Trophoblast cell (in vitro differentiated cells and primary cell): ENCODE measurements around the gene MYCL.

Experiments
- DNase-seq, 2 donors: peaks; one replicate each; pipeline ENCODE4 v3.0.0-alpha.2; 2016
- H2AFZ ChIP-seq: 2 replicates; pipeline ENCODE4 v1.6.1; 2013; ENCODE audit warnings: low read length, moderate library complexity, mild to moderate bottlenecking; ENCODE audit not compliant: insufficient read depth, poor library complexity
- H2AK5ac ChIP-seq: 2 replicates; pipeline ENCODE4 v1.6.1; 2013; ENCODE audit warnings: mild to moderate bottlenecking, low read length
- H2BK120ac ChIP-seq: 2 replicates; pipeline ENCODE4 v1.6.1; 2013; ENCODE audit warnings: low read length, mild to moderate bottlenecking, moderate library complexity; ENCODE audit not compliant: insufficient read depth, poor library complexity
- H2BK12ac ChIP-seq: 2 replicates; pipeline ENCODE4 v1.6.1; 2013; ENCODE audit warnings: mild to moderate bottlenecking, low read length, moderate library complexity
- H2BK5ac ChIP-seq: 2 replicates; pipeline ENCODE4 v1.6.1; 2013; ENCODE audit warnings: low read length, low read depth, moderate library complexity, mild to moderate bottlenecking; ENCODE audit not compliant: poor library complexity
- H3K14ac ChIP-seq: 2 replicates; pipeline ENCODE4 v1.6.1; 2013; ENCODE audit warnings: mild to moderate bottlenecking, low read length
- H3K18ac ChIP-seq: 2 replicates; pipeline ENCODE4 v1.6.1; 2013; ENCODE audit warnings: mild to moderate bottlenecking, low read length
- H3K23ac ChIP-seq: 2 replicates; pipeline ENCODE4 v1.6.1; 2013; ENCODE audit warnings: low read length
- H3K27ac ChIP-seq: 2 replicates; pipeline ENCODE4 v1.5.1; 2013; ENCODE audit warnings: low read depth, mild to moderate bottlenecking, inconsistent platforms, low read length, moderate library complexity
- H3K27me3 ChIP-seq: 2 replicates; pipeline ENCODE4 v1.6.1; 2013; ENCODE audit warnings: inconsistent platforms, mild to moderate bottlenecking, low read length, moderate library complexity; ENCODE audit not compliant: insufficient read depth
- H3K36me3 ChIP-seq, 2 experiments: 1 replicate in 1 of 2; 2 replicates in 1 of 2; pipeline ENCODE4 v1.6.1; 2013; ENCODE audit warnings: low read length in 2 of 2, mild to moderate bottlenecking in 2 of 2, moderate library complexity in 1 of 2; ENCODE audit not compliant: insufficient read depth in 2 of 2, control insufficient read depth in 1 of 2
- H3K4ac ChIP-seq: 2 replicates; pipeline ENCODE4 v1.6.1; 2013; ENCODE audit warnings: low read depth, mild to moderate bottlenecking, low read length, moderate library complexity
- H3K4me1 ChIP-seq, 2 experiments: 1 replicate in 1 of 2; 2 replicates in 1 of 2; pipeline ENCODE4 v1.6.1; 2013; ENCODE audit warnings: low read length in 2 of 2, mild to moderate bottlenecking in 2 of 2, moderate library complexity in 1 of 2; ENCODE audit not compliant: insufficient read depth in 2 of 2, control insufficient read depth in 1 of 2
- H3K4me2 ChIP-seq: 2 replicates; pipeline ENCODE4 v1.6.1; 2013; ENCODE audit warnings: inconsistent platforms, mild to moderate bottlenecking, low read length, moderate library complexity
- H3K4me3 ChIP-seq: 2 replicates; pipeline ENCODE4 v1.5.1; 2013; ENCODE audit warnings: mild to moderate bottlenecking, low read depth, low read length, inconsistent platforms
- H3K79me1 ChIP-seq: one replicate; pipeline ENCODE4 v1.6.1; 2013; ENCODE audit warnings: low read length
- H3K79me2 ChIP-seq: 2 replicates; pipeline ENCODE4 v1.6.1; 2013; ENCODE audit warnings: low read length, mild to moderate bottlenecking; ENCODE audit not compliant: control insufficient read depth, insufficient read depth, poor library complexity
- H3K9ac ChIP-seq: 2 replicates; pipeline ENCODE4 v1.6.1; 2013; ENCODE audit warnings: mild to moderate bottlenecking, low read length
- H3K9me3 ChIP-seq: 2 replicates; pipeline ENCODE4 v1.6.1; 2013; ENCODE audit warnings: low read depth, mild to moderate bottlenecking, control low read depth, inconsistent platforms, low read length; ENCODE audit not compliant: insufficient read depth
- H4K12ac ChIP-seq: 2 replicates; pipeline ENCODE4 v1.6.1; 2013; ENCODE audit warnings: low read depth, mild to moderate bottlenecking, low read length, moderate library complexity
- H4K8ac ChIP-seq: 2 replicates; pipeline ENCODE4 v1.6.1; 2013; ENCODE audit warnings: low read depth, mild to moderate bottlenecking, low read length, moderate library complexity
- H4K91ac ChIP-seq: one replicate; pipeline ENCODE4 v1.6.1; 2013; ENCODE audit warnings: low read depth, mild to moderate bottlenecking, low read length, moderate library complexity
- WGBS: extraction: QIAGEN DNeasy Blood & Tissue Kit; methylation state at CpG from one replicate; pipeline ENCODE4 v1.1.7; 2013; ENCODE audit warnings: missing lambda C conversion rate; ENCODE audit not compliant: insufficient read length, insufficient coverage; ENCODE audit errors: extremely low coverage; 5-methylcytosine and 5-hydroxymethylcytosine counted together

Gene MYCL

DNA sequence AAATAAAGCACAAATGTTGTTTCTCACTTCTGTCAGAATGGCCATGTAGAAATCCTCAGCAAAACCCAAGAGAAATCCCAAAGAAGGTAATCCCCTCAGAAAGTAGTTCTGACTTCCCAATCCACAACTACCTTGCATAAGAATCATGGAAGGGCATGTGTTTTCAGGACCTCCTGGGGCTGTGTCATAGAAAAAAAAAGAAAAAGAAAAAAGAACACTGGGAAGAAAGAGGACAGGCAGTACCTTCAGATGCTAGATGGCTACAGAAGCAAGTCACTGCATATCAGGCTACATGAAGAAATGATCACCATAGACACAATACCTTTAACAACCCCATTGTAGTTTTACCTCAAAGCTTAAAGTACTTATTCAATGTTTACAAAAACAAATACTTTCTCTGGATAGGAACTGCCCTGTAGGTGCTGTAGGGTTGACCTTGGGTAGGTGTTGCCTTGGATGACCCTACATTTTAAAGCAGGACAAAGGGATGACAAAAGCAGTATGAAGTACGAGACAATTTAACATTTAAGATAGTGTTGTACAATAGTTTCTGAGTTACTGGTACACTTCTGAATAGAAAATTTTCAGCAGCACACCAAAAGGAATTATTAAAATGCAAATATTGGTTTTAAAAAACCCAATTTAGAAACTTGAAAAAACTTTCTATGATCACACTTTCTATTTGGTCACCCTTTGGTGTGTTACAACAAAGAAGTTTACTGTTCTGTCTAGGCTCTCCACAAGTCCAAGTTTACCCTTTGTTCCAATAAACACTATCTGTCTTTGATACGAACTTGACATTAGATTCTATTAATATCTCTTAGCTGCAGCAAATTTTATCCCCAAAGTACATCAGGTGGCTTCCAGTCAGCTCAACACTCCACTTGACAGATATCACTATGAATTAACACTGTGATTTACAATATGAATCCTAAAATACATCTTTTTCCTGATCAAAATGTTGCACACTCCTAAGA is 23.4 kb downstream of the MYCL start:
- no peak for DNase-seq
- H3K79me1 ChIP-seq = peaks cover 4% of the 10 kb centered on the region
- H3K9ac ChIP-seq = no peak overlapping the region
- no peaks in the 10 kb centered on the region for H3K27me3 ChIP-seq
- WGBS = no CpG with 5 or more reads among the region's 2 CpGs
- no peak overlapping the region for H2BK5ac ChIP-seq
- H3K18ac ChIP-seq = no peak overlapping the region
- H4K8ac ChIP-seq = no peak overlapping the region
- no peak overlapping the region for H2AK5ac ChIP-seq
- H3K4ac ChIP-seq = no peak overlapping the region
- no peak overlapping the region for H3K4me3 ChIP-seq
- H3K9me3 ChIP-seq = no peaks in the 10 kb centered on the region
- peaks cover 5% of the 10 kb centered on the region for H3K79me2 ChIP-seq
- H3K23ac ChIP-seq = no peak overlapping the region
- H3K36me3 ChIP-seq = no peaks in the 10 kb centered on the region
- no peak overlapping the region for H3K14ac ChIP-seq
- H4K91ac ChIP-seq = no peak overlapping the region
- H3K4me1 ChIP-seq = peaks cover 0 to 8% of the 10 kb centered on the region in 2 experiments
- H2BK12ac ChIP-seq = no peak overlapping the region
- H2AFZ ChIP-seq = no peak overlapping the region
- H4K12ac ChIP-seq = no peak overlapping the region
- no peak overlapping the region for H2BK120ac ChIP-seq
- H3K27ac ChIP-seq = no peak overlapping the region
- no peak overlapping the region for H3K4me2 ChIP-seq

DNA sequence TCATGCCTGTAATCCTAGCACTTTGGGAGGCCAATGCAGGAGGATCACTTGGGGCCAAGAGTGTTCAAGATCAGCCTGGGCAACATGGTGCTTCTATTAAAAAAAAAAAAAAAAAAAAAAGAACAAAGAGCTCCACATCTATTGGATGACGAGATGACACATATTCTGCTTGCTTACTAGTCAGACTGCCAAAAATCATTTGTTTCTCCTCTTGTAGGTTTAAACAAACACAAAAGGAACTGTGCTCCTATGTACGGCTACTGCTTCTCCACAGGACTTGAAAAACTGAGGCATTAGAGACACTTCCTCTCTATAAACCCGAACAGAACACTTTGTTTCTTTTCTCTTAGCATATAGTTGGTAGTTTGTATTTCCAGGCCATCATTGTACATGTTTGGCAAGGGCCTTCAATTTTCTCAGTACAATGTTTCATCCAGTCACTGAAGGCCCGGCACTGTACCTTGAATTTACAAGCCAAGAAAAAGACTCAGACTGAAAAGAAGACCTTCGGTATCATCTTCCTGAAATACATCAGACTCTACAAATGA is 24.4 kb downstream of the MYCL start:
- H4K8ac ChIP-seq = no peak overlapping the region
- no peak overlapping the region for H2BK5ac ChIP-seq
- no peak overlapping the region for H2BK12ac ChIP-seq
- no peak overlapping the region for H4K12ac ChIP-seq
- DNase-seq = no peak
- H3K9me3 ChIP-seq = no peaks in the 10 kb centered on the region
- peaks cover 0 to 5% of the 10 kb centered on the region in 2 experiments for H3K4me1 ChIP-seq
- no peak overlapping the region for H3K4me2 ChIP-seq
- H3K36me3 ChIP-seq = no peaks in the 10 kb centered on the region
- no peak overlapping the region for H4K91ac ChIP-seq
- H3K4me3 ChIP-seq = no peak overlapping the region
- no peaks in the 10 kb centered on the region for H3K27me3 ChIP-seq
- H2AK5ac ChIP-seq = no peak overlapping the region
- WGBS = no CpG with 5 or more reads among the region's 5 CpGs
- H2AFZ ChIP-seq = no peak overlapping the region
- no peak overlapping the region for H3K18ac ChIP-seq
- H3K4ac ChIP-seq = no peak overlapping the region
- H3K14ac ChIP-seq = no peak overlapping the region
- H3K9ac ChIP-seq = no peak overlapping the region
- no peaks in the 10 kb centered on the region for H3K79me1 ChIP-seq
- no peak overlapping the region for H3K27ac ChIP-seq
- H3K79me2 ChIP-seq = no peaks in the 10 kb centered on the region
- H3K23ac ChIP-seq = no peak overlapping the region
- H2BK120ac ChIP-seq = no peak overlapping the region

DNA sequence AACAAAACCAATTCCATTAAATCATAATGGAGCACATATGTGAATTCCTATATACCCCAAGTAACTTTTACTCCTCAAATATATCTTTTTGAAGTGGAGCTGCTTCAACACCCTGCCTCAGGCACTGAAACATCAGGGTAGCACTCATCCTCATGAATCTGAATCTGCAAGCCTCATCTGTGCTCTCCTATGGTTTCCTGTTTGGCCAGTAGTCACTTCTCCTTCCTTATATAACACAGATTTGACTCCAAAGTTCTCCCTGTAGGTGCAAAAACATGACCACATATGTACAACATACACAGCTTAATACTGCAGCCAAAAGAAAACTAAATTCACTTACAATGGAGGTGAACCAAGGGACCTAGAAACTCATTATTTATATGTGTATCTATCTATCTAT is 25.6 kb downstream of the MYCL start:
- H3K4ac ChIP-seq = no peak overlapping the region
- H4K12ac ChIP-seq = no peak overlapping the region
- no peak overlapping the region for H2BK120ac ChIP-seq
- H4K91ac ChIP-seq = no peak overlapping the region
- H3K14ac ChIP-seq = no peak overlapping the region
- H3K27me3 ChIP-seq = no peaks in the 10 kb centered on the region
- no peak overlapping the region for H2AK5ac ChIP-seq
- DNase-seq = no peak
- no peak overlapping the region for H3K23ac ChIP-seq
- no peak overlapping the region for H3K4me3 ChIP-seq
- no peaks in the 10 kb centered on the region for H3K79me1 ChIP-seq
- H3K9ac ChIP-seq = no peak overlapping the region
- no peak overlapping the region for H4K8ac ChIP-seq
- H3K9me3 ChIP-seq = no peaks in the 10 kb centered on the region
- peaks cover 0 to 2% of the 10 kb centered on the region in 2 experiments for H3K4me1 ChIP-seq
- H2AFZ ChIP-seq = no peak overlapping the region
- no peak overlapping the region for H3K18ac ChIP-seq
- H3K79me2 ChIP-seq = peaks cover 1% of the 10 kb centered on the region
- no peak overlapping the region for H2BK12ac ChIP-seq
- H2BK5ac ChIP-seq = no peak overlapping the region
- H3K27ac ChIP-seq = no peak overlapping the region
- no peak overlapping the region for H3K4me2 ChIP-seq
- H3K36me3 ChIP-seq = peaks cover 0 to 2% of the 10 kb centered on the region in 2 experiments

DNA sequence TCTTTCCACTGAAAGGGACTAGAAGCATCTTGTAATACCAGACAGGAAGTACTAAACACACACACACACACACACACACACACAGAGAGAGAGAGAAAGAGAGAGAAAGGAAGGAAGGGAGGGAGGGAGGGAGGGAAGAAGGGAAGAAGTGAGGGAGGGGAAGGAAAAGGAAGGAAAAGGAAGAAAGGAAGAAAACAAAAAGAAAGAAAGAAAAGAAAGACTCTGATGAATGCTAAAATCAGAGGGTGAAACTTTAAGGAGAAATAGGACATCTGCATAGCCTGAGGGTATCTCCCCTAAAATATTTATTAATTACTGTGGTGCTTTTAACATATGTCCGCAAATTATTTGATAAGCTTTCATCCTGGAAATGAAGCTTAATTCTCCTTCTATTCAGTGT is 29.0 kb downstream of the MYCL start:
- Histone ChIP-seq H3K79me2 (peaks cover 1% of the 10 kb centered on the region), H3K9me3 (peaks cover 3% of the 10 kb centered on the region), H4K8ac (no peak overlapping the region), H3K14ac (no peak overlapping the region), H2BK12ac (no peak overlapping the region), H3K18ac (no peak overlapping the region), H2AK5ac (no peak overlapping the region), H3K27ac (no peak overlapping the region), H4K12ac (no peak overlapping the region), H3K4ac (no peak overlapping the region), H3K79me1 (no peaks in the 10 kb centered on the region), H2BK5ac (no peak overlapping the region), H3K4me1 (no peaks in the 10 kb centered on the region), H3K4me2 (no peak overlapping the region), H3K36me3 (peaks cover 3 to 6% of the 10 kb centered on the region in 2 experiments), H2BK120ac (no peak overlapping the region), H3K9ac (no peak overlapping the region), H2AFZ (no peak overlapping the region), H3K23ac (no peak overlapping the region), H4K91ac (no peak overlapping the region), H3K27me3 (no peaks in the 10 kb centered on the region), H3K4me3 (no peak overlapping the region)
- no CpG with 5 or more reads among the region's 1 CpG for WGBS
- DNase-seq = no peak
